Right renal pelvis (tissue), 4 donors: ENCODE results near the gene ITGA6. TPM values are rescaled to one million over a fixed set of nuclear protein-coding genes. Genes with fewer than 3 reads are reported as not detected.

Source experiments
- DNase-seq, 4 donors: peaks; one replicate each; pipeline ENCODE4 v3.0.0-alpha.2; 2013; ENCODE audit warnings: low read depth in 4 of 4, low spot score in 3 of 4, missing footprints in 1 of 4
- polyA plus RNA-seq, 4 donors: library from polyadenylated mRNA; unstranded; fragments of 120-200 nt; gene quantifications; one replicate each; pipeline ENCODE4 v1.2.1, GENCODE V29; 2013; ENCODE audit not compliant: insufficient read length in 4 of 4

Gene ITGA6
- polyA plus RNA-seq, 4 donors, result 99.2 to 125 (median 114) TPM

DNA sequence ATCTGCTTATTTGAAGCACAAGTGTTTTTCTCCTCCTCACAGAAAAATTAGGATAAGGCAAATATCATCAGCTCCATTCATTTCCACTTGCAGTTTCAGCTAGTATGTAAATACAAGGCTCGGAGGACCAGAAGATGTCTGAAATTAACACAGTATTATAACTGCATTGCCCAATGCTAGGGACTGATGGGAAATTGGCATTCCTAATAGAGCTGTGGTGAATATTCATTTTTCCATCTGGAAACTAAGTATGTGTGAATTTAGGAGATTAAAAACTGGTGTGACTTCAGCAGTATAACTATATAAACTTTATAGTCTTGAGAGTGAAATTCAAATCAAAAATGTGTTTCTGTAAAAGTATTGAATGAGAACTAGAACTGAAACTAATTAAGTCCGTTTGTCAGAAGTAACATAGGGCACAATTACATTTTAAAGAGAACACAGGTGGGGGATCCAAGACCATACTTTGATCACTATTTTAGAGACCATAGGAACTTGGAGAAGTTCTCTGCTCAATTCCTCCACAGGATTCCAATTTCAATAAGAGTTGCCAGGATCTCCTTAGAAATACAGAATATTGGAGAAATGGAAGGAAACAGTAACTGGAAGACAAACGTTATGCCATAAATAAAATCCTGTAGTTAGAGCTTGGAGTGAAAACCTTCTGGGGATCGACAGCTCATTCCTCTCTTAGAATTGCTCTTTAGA, 12.1 kb upstream of the ITGA6 start:
- DNase-seq, result no peak

DNA sequence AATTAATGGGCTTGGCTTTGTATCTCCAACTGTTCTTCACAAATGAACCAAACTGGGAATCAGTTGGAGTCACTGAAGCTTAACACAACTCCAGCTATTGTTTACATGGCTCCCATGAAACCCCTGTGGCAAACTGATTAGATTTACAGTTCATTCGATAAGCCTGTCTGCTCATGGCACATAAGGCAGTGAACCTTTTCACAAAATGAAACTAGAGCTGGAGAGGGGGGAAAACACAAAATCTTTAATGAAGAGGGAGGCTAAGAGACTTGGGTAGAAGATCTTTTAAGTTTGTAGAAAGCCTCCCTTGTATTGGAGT, 11.6 kb upstream of the ITGA6 start:
- no peak for DNase-seq

DNA sequence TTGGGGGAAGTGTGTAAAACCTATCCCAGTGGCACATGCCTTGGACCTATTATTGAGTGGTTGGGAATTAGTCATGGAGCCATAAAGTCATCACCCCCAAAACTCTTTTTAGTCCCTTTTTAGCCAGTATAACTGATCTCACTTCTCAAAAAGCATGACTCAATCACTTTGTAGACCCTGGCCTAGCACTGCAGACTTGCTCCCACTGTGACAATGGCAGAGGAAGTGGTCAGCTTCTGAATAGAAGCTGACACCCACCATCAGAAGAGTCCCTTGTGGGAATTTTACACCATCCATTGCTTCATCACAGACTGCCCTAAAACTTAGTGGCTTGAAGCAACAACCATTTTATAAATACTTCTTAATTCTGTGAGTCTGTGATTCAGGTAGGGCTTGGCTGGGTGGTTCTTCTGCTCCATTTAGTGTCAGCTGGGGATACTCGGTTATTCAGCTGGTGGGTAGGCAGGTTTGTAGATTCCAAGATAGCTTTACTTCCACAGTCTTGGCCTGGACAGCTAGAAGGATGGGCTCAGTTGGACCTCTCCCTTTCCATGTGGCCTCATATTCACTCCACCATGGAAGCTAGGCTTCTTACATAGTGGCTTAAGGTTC, 10.8 kb upstream of the ITGA6 start:
- no peak for DNase-seq

DNA sequence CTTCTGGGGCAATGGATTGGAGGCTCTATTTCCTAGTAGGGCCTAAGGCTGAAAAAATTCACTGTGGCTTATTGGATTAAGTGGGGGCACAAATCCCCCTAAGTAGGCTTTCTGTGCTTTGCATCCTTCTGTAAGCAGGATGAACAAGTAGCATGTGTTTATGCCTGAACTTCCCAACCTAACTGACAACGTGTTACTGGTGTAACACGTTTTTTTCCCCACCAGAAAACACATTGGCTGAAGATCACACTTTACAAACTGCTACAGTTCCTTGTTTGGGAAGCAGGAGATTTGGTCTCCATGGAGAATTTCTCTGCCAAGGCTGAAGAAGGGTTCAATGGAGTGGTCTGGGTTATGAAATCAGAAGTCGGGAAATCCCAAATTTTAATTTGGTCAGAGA, 7.2 kb upstream of the ITGA6 start:
- DNase-seq, result no peak

DNA sequence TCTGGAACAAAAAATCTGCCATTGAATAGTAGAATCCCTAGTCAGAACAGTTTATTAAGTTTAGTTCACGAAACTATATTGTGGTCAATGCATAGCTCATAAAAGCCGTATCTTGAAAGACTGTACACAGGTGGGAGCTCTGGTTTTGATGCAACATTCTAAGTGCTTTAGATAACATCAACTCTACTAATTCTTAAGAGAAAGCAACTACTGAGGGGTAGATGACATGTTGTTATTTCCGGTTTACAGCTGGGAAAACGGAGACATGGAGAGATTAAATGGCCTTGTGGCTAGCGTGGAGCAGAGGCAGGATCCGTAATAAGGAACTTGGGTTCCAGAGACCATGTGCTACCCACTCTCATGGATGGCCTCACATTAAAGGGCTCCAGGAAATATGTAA, 4.2 kb upstream of the ITGA6 start:
- no peak for DNase-seq

DNA sequence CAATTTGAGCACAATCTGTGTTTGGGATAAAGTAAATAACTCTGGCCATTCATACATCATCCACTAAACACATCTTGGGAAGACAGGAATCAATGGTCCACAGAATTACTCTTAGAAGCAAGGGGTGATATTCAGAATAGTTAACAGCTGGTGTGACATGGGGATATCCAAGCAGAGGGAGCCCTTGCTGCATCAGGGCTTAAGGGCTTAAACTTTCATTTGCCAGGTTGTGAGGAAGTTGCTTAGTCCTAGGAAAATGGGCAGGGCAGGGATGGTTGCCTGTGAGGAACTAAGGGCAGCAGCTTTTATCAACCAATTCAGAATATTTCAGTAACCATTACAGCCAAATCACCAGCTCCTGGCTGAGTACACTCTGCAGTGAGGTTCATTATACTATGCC, 2.0 kb upstream of the ITGA6 start:
- no peak for DNase-seq

DNA sequence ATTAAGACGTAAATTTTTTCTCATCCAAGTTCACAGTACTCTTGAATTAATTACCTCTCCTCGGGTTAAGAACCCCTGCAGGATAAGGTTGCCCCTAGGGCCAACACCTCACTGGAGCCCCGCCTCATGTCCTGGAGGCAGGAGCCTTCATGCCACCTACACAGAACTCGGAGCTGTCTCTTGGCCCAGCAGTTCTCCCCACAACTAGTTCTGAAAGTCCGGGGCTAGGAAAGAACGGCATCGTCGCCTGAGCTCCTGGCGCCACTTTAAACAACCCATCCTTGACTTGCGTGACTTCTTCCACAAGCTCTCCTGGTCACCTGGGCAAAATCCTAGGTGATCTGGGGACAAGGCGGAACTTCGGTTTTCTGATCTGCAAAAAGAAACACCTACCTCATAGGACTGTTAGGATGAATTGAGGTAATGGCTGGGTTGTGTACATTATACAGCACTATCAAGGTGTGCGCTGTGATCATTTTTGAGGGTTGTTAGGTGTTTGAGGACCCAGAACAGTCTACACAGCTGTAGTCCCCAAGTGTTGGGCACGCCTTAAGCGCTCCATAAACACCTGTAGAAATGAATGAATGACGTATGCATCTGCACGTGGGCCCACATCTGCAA, 641 bp upstream of the ITGA6 start:
- no peak for DNase-seq

DNA sequence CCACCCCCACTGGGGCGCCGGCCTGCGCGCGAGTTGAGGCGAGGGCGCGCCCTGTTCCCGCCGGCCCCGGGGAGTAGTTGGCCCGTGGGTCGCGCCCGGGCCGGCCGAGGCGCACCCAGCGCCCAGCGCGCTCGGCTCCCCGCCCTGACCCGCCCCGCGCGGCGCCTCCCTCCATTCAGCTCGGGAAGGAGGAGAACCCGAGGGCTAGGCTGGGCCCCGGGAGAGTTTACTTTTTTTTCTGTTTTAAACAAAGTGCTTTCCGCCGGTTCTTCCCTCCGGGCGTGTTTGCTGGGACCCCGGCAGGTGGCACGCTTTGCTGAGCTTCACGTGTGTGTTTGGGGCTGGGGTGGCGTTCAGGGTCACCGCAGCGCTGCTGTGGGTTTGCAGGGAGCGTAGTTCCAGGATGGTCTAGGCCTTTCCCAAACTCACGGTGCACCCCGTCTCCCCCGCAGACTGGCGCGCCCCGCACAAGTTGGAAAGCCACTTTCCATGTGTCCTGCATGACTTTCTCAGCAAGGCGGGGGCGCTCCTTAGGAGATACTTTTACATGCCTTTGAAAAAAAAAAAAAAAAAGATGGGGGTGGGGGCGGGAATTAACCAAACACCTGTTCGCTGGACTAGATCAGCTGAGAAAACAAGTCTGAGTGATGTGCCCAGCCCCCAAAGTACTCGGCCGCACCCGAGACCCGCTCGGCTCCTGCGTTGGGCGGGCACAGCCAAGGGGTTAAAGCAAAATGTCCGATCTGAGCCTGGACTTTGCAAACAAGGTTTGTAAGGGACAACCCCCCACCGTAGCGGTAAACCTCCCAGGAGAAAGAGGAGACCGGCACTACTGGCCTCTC, 825 bp downstream of the ITGA6 start:
- DNase-seq, result no peak

DNA sequence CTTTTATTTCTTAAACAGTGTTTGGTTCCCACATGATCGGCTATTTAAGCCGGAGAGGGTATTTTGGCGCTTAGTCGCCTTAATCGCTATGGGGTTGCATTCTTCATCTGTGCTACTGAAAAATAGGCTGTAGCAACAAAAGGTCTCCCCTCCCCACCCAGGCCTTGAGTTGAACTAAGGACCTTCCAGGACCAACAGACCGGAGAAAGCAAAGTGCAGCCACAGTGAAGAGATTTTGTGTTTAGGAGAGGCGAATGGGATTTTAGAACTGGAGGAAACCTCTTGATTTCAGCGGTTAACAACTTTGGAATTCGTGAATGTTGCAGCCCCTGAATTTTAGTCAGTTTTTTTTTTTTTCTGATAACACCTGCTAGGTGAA, 1.4 kb downstream of the ITGA6 start:
- DNase-seq, result no peak

DNA sequence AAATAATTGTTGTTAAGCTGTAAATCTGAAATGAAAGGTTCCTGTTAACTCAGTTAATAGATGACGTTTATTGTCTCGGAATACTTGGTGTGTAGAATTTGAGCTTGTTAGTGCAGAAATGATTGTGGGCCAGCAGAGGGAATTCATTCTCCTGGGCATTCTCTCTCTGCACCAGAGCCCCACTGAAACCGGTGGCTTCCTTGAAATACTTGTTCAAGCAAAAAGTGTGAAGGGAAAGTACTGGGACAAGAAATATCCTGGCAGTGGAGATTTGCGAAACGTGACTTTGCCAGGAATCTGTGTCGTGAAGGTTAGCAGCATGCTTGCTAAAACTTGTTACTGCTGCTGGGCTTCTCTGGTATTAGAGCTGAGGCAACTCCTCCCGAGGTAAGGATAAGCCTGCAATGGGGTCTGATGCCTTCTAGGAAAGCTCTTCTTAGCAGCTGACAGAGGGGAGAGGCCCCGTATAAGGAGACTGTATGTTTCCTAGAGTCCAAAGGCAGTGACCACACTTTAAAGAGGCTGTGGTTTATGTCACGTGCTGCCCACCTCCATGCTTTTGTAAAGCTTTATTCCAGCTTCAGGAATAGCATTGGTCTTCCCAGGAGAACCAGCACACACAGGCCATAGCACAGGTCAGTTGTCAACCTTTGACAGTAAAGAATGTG, 2.0 kb downstream of the ITGA6 start:
- DNase-seq, result no peak

DNA sequence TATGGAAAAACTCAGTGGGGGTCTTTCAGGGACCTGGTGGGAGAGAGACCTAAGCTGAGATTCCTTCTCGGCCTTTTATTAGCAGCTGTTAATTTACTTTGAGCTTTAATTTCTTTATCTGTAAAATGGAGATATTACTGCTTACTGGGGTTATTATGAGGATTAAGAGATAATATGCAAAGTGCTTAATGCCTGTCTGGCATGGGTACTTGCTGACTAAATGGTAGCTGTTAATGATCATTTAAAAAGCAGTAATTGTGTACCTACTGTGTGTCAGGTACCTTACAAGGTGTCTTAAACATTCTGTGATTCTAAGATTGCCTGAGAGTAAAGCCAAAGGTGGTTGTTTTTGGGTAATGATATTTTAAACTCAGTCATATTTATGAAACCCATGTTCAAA, 2.6 kb downstream of the ITGA6 start:
- no peak for DNase-seq

DNA sequence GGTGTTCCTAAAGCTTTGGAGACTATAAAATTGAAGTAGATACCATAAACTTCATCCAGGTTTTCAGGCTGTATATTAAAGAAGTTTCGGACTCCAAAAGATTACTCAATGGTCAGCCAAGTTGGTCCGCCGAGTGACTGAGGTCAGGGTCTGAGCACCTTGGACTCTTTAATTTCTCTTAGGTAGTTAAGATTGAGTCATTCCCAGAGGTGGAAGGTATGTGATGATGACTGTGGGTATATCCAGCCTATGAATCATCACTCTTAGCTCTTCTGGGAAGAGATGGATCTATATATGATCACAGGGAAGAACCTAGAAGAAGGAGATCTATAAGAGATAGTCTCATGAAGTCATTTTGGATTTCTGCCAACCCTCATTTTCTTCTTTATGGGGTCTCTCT, 3.3 kb downstream of the ITGA6 start:
- no peak for DNase-seq

DNA sequence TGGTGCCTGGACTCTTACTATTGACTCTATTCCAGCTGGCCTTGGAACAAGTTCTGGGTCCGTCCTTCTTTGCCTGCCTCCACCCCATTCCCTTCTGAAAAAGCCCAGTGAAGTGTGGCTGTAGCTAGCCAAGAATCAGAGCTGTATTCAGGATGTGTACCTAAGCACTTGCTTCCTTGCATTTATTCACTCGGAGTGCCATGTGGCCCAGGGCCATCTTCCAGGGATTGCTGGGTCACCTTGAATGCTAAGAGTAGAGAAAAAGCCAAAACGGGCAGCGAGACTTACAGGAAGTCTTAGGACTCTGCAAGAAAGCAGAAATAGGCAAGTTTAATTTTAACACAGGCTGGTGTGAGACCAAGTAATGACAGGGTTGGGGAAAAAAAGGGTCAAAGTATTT, 4.1 kb downstream of the ITGA6 start:
- no peak for DNase-seq

DNA sequence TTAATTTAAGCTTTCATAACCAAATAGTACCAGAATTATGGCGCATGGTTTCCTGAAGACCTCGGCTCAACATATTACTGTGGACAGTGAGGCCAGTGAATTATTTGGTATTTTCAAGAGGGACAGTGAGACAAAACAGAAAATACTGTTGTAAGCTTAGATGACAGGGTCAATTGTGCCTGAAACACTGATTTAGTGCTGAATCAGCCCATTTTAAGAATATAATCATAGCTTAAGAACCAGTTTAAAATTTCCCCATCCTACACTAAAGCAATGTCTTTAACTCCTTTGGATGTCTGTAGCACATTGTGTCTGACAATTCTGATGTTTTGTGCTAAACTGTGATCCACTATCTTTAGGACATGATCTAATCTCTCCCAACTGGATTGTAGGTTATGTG, 4.6 kb downstream of the ITGA6 start:
- DNase-seq, result no peak

DNA sequence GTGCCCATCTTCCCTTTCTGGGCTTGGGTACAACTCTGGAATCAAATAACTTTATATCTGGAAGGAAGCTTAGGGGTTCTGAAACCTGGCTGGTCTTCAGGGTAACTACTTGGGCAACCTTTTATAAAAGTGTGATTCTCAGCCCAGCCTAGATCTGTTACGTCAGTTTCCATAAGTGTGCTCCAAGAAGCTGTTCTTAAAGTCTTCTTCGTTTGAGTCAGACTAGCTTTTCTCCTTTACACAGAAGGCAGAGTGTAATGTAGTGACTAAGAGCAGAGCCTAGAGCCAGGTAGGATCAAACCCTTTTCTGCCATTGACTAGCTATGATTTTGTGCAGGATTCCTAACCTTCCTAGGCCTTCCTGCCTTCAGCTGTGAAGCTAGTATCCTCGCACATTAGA, 5.8 kb downstream of the ITGA6 start:
- DNase-seq, result no peak

DNA sequence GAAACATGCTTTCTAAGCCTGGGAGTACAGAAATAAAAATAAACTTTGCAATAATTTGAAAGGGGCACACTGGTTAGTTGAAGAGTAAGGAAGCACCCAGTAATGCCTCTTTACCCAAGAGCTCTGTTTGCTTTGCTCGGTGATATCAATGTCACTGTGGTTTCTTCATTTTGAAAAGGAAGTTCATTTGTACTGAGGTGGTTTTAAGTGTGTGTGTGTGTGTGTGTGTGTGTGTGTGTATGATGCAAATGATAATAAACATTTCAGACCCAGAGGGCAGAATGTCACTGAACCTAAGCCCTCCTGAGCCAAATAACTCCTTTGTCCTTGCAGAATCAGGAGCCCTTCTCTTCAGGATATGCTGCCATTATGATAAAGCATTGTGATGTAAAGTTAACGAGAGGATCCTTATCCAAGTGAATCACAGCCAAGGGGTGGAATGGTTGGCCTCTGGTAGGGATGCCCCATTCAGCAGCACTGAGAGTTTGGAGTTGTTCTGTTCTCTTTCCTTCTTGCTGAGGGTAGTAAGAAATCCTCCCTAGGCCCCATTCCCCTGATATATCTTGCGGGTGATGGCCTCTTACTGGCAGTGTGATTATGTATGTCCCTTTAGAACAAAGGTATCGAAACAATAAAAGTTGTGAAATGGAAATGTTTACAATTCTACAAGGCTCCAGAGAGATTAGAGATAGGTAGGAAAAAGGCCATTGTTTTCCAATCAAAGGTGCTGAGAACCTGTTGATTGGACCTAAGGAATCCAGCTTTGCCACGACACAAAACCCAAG, 7.6 kb downstream of the ITGA6 start:
- DNase-seq, result no peak

DNA sequence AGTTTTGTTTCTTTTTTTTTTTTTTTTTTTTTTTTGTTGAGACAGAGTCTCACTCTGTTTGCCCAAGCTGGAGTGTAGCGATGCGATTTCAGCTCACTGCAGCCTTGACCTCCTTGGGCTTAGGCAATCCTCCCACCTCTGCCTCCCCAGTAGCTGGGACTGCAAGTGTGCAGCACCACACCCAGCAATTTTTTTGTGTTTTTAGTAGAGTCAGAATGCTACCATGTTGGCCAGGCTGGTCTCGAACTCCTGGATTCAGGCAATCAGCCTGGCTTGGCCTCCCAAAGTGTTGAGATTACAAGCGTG, 8.2 kb downstream of the ITGA6 start:
- no peak for DNase-seq

DNA sequence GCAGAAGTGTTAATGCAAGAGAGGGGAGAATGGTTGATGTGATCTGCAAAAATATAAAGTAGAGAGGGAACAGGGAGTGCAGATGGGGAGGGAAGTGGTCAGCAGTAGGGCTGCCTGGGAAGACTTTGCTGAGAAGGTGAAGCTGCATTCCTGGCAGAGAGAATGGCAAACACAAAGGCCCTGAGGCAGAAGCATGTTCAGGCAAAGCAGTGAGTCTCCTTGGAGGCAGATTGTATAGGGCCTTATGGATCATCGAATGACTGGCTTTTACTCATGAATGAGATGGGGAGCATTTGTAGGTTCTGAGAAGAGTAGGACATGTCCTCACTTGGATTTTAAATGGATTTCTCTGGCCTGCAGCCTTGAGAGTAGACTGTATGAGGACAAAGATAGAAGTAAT, 9.5 kb downstream of the ITGA6 start:
- no peak for DNase-seq

DNA sequence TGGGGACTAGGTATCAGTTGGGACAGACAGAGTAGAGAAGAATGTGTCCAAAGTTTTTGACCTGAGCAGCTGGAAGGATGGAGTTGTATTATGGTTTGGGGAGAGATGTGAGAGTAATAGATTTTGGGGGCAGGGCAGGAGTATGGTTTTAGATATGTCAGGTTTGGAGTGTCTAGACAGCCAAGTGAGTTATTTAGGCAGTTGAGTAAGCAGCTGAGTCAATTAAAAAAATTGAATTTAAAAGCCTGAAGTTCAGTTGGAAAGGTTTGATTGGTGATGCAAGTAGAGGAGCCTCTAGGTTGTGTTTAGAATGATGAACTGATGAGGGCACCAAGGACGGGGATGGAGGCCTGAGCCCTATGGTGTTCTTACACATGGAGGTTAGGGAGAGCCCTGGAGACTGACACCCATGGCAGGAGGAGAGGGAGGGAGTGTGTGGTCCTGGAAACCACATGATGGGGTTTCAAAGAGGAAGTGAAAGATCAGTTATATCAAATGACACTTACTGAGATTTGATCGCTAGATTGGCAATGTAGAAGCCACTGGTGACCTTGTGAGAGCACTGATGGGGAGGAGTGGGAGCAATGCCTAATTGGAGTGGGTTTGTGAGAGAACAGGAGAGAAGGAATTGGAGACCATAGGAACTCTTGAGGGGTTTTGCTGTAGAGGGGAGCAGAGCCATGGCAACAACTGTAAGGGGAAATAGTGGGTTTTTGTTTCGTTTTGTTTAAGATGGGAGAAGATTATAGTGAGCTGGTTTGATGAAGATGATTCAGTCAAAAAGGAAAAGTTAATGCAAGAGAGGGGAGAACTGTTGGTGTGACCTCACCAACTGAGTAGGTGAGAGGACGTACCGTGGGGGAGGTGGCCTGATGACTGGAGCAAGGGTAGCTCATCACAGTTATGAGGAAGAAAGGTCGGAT, 10.3 kb downstream of the ITGA6 start:
- DNase-seq, result no peak
